AG09319 (cell line): ENCODE data around the gene MAMLD1.
A peak's percentile ranks its signal among the peaks of the same experiment; 100 is the strongest.

Source experiments
- DNase-seq: peaks from one replicate; pipeline ENCODE4 v3.0.0-alpha.2; 2010; ENCODE audit warnings: low read depth; ENCODE audit errors: extremely low read depth
- TF ChIP-seq, protein P1 (sequence below): IDR thresholded peaks from 2 replicates; pipeline ENCODE4 v1.5.1; 2011; ENCODE audit warnings: low read depth, mild to moderate bottlenecking, inconsistent platforms, low read length, moderate library complexity

The MAMLD1 gene

GRCh38 chrX:150370589-150371312 is 7.6 kb downstream of the MAMLD1 start:
- TF ChIP-seq, protein P1, sequence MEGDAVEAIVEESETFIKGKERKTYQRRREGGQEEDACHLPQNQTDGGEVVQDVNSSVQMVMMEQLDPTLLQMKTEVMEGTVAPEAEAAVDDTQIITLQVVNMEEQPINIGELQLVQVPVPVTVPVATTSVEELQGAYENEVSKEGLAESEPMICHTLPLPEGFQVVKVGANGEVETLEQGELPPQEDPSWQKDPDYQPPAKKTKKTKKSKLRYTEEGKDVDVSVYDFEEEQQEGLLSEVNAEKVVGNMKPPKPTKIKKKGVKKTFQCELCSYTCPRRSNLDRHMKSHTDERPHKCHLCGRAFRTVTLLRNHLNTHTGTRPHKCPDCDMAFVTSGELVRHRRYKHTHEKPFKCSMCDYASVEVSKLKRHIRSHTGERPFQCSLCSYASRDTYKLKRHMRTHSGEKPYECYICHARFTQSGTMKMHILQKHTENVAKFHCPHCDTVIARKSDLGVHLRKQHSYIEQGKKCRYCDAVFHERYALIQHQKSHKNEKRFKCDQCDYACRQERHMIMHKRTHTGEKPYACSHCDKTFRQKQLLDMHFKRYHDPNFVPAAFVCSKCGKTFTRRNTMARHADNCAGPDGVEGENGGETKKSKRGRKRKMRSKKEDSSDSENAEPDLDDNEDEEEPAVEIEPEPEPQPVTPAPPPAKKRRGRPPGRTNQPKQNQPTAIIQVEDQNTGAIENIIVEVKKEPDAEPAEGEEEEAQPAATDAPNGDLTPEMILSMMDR, result no peak
- DNase-seq, result no peak

- TF ChIP-seq, protein P1, result no peak
- DNase-seq, result no peak
These were observed 8.8 kb downstream of the MAMLD1 start for GRCh38 chrX:150371877-150372276.

DNA sequence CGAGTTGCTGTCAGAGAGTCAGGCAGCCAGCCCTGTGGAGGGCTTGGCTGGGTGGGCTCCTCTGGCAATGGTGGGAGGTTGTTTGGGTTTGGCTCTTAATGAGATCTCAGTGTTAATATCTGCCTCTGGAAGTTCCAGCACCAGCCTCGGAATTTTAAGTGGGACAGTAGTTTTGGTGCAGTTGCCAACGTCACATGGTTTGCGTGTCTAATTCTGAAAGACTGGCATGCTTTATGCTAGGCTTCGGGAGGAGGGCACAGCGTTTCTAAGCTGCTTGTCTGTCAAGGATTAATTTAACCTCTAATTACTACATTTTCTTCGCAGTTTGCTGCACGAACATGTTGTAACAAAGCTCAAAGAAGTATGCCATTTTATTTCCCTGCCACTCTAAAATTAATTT is 9.2 kb downstream of the MAMLD1 start:
- DNase-seq, result no peak
- TF ChIP-seq, protein P1, result no peak

DNA sequence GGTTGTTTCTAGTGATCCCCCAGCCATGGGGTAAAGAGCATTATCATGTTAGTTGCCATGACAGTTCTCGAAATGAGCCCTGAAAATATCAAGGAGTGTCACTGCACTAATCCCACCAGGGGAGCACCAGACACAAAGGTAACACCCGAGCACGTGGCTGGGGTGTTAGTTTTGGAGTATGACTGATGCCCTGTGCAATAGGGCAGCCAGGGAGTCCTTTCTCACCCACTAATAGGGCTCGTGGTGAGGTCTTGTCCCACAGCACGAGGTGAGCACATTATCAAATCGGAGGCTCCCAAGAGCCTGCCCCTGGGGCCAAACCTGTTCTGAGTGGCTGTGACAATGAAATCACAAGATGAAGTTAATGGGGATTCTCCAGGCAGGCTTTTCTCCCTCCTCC is 9.6 kb downstream of the MAMLD1 start:
- no peak for DNase-seq

DNA sequence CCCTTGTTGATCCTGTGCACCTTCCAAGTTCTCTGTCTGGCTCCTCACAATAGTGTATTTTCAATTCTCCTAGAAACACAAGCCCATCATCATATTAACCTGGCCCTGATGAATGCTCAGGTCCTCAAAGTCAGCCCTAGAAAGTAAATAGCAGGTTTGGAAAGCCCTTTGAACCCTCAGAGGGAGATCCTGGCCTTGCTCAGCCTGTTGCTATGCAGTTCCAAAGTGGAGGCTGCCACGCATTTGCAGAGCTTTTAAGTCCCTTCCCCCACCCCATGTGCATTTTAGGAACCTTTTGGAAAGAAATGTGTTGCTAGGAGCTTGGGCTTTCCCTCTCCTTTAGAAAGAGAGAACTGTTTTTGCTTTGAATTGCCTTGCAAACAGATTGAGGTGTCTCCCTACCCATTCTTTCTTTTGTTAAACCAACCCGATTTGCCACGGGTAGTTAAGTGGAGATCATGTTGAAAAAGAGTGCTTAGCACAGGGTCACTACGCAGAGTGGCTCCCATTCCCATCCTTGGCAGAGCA is 12.2 kb downstream of the MAMLD1 start:
- TF ChIP-seq, protein P1, result no peak
- no peak for DNase-seq

More for the DNA sequence above, 9.6 kb downstream of the MAMLD1 start:
- TF ChIP-seq, protein P1, result no peak

- TF ChIP-seq, protein P1, result no peak
- DNase-seq, result no peak
These were observed 13.9 kb downstream of the MAMLD1 start for GRCh38 chrX:150377005-150377404.

GRCh38 chrX:150405006-150405405 is 41.9 kb downstream of the MAMLD1 start:
- DNase-seq, result peak; percentile 28
- TF ChIP-seq, protein P1, result no peak
